MCF 10A (cell line): ENCODE results near the gene PRDM8. TPM values are rescaled to one million over a fixed set of nuclear protein-coding genes. Genes with fewer than 3 reads are reported as not detected.

ENCODE experiments used
- BruUV-seq: library from RNA; stranded (reverse); fragments of 400-500 nt; replicated peaks from 2 replicates; lab custom pipeline; 2021; lab: Mats Ljungman, UMichigan
- CTCF ChIA-PET: fragments of 300-600 bp; sonication (Branson Sonifier 250); formaldehyde crosslinking; extraction: SDS; loops from one replicate; lab custom pipeline; 2021; ENCODE audit warnings: antibody characterized with exemption, inconsistent platforms; lab: Yijun Ruan, JAX
- POLR2A ChIA-PET: fragments of 300-600, 350-650 bp; sonication (Branson Sonifier 250); formaldehyde crosslinking; extraction: SDS; loops from one replicate; lab custom pipeline; 2020; ENCODE audit warnings: antibody characterized with exemption, inconsistent platforms; lab: Yijun Ruan, JAX
- DNase-seq: peaks from one replicate; pipeline ENCODE4 v3.0.0-alpha.2; 2018; ENCODE audit not compliant: unreplicated experiment
- H3K27ac Mint-ChIP-seq: one replicate; pipeline ENCODE4 v1.8.0; 2022; ENCODE audit warnings: mild to moderate bottlenecking, low read depth, mixed read lengths; ENCODE audit not compliant: unreplicated experiment
- H3K27me3 Mint-ChIP-seq: one replicate; pipeline ENCODE4 v1.8.0; 2022; ENCODE audit warnings: mixed read lengths; ENCODE audit not compliant: insufficient read depth, unreplicated experiment
- H3K36me3 Mint-ChIP-seq: one replicate; pipeline ENCODE4 v1.8.0; 2022; ENCODE audit warnings: mild to moderate bottlenecking, moderate library complexity, mixed read lengths; ENCODE audit not compliant: insufficient read depth, unreplicated experiment
- H3K4me1 Mint-ChIP-seq: one replicate; pipeline ENCODE4 v1.8.0; 2022; ENCODE audit warnings: mixed read lengths; ENCODE audit not compliant: insufficient read depth, unreplicated experiment
- H3K4me3 Mint-ChIP-seq: one replicate; pipeline ENCODE4 v1.8.0; 2022; ENCODE audit warnings: mild to moderate bottlenecking, moderate library complexity, mixed read lengths; ENCODE audit not compliant: unreplicated experiment
- H3K9me3 Mint-ChIP-seq: one replicate; pipeline ENCODE4 v1.8.0; 2022; ENCODE audit warnings: mixed read lengths; ENCODE audit not compliant: unreplicated experiment
- intact Hi-C: fragments of 100-400 bp; cut with micrococcal nuclease; formaldehyde crosslinking; loops from 2 replicates; pipeline ENCODE4 v1.14.1; 2022
- total RNA-seq: library from RNA; stranded (reverse); gene quantifications from 2 replicates; pipeline ENCODE4 v1.2.3, GENCODE V29; 2022
- TF ChIP-seq, protein P1 (sequence below): fragments of 200-600 bp; IDR thresholded peaks from one replicate; pipeline ENCODE4 v1.8.0; 2022; ENCODE audit warnings: antibody characterized with exemption, mild to moderate bottlenecking; ENCODE audit not compliant: unreplicated experiment

PRDM8 gene
- total RNA-seq, 1 experiment from 2014 or later: 4.9 TPM

DNA sequence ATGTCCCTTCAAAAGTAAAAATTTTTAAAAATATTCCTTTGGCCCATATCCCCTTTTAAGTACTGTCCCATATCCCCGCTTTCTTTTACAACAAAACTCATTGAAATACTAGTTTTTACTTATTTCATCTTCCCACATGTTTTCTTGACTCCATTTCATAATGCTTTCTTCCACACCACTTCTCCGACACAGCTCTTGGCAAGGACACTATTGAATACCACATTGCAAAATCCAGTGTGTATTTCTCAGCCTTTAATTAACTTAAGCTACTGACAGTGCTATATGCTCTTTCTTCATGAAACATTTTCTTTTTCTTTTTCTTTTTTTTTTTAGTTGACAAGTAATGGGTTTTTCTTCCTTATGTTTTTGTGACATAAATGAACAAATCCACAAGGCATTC lies 28.8 kb downstream of the PRDM8 start:
- no peak for DNase-seq
- Mint-ChIP-seq H3K27ac (no peak overlapping the region), H3K9me3 (no peaks in the 10 kb centered on the region), H3K4me3 (no peak overlapping the region), H3K27me3 (no peaks in the 10 kb centered on the region), H3K4me1 (no peaks in the 10 kb centered on the region), H3K36me3 (no peaks in the 10 kb centered on the region)
- intact Hi-C loops: no loop called here
- BruUV-seq: no TSS peak
- POLR2A ChIA-PET: interaction anchor here (0.6 to 1.0 kb wide), 2 partner anchors 96 to 212 kb away, joined by 3 to 4 read pairs; no protein-coding TSS in a partner anchor
- CTCF ChIA-PET: interaction anchor here (0.8 to 2.7 kb wide), 2 partner anchors 12 to 97 kb away, joined by 3 to 13 read pairs; no protein-coding TSS in a partner anchor
- TF ChIP-seq, protein P1, sequence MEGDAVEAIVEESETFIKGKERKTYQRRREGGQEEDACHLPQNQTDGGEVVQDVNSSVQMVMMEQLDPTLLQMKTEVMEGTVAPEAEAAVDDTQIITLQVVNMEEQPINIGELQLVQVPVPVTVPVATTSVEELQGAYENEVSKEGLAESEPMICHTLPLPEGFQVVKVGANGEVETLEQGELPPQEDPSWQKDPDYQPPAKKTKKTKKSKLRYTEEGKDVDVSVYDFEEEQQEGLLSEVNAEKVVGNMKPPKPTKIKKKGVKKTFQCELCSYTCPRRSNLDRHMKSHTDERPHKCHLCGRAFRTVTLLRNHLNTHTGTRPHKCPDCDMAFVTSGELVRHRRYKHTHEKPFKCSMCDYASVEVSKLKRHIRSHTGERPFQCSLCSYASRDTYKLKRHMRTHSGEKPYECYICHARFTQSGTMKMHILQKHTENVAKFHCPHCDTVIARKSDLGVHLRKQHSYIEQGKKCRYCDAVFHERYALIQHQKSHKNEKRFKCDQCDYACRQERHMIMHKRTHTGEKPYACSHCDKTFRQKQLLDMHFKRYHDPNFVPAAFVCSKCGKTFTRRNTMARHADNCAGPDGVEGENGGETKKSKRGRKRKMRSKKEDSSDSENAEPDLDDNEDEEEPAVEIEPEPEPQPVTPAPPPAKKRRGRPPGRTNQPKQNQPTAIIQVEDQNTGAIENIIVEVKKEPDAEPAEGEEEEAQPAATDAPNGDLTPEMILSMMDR: no peak

DNA sequence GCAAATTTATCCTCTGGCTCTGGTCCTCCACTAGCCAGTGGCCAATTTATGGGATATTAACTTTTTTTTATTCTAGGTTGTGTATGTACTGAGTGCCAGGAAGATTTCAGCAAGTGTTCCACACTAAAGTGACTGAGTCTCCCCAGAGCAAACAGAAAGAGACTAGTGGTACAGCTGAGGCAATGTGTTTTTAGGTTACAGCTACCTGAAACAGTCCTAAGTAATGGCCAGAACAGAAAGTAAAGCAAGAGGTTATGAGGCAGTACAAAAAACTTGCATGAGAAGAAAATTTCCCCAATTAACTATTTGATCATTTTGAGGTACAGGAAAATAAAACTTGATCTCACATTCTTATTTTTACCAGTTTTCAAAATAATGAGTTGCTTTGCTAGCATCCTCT lies 31.2 kb downstream of the PRDM8 start:
- no peaks in the 10 kb centered on the region for H3K27me3 Mint-ChIP-seq
- CTCF ChIA-PET: interaction anchor here (0.5 to 0.7 kb wide), 2 partner anchors 23 to 1141 kb away, joined by 3 read pairs; no protein-coding TSS in a partner anchor
- no peaks in the 10 kb centered on the region for H3K9me3 Mint-ChIP-seq
- H3K36me3 Mint-ChIP-seq: no peaks in the 10 kb centered on the region
- no peaks in the 10 kb centered on the region for H3K4me1 Mint-ChIP-seq
- POLR2A ChIA-PET: no interaction called here
- no TSS peak for BruUV-seq
- no peak for DNase-seq
- TF ChIP-seq, protein P1: no peak
- no peak overlapping the region for H3K4me3 Mint-ChIP-seq
- H3K27ac Mint-ChIP-seq: no peak overlapping the region
- intact Hi-C loops: no loop called here

DNA sequence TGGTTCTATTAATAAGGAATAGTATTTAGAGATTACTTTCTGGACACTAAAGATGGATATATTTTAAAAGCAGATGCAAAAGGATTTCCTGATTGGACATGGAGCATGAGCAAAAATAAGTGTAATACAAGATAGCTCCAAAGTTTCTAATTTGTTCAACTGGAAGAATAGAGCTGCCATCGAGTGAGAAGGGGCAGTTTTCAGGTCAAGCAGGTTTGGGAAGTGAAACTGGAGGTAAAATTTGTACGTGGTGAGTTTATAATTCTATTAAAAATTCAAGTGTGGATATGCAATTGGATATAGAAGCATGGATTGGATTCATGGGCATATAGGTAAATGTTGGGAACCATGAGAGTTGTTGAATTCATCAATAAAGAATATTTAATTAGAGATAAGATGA lies 31.8 kb downstream of the PRDM8 start:
- Mint-ChIP-seq H3K27me3 (no peaks in the 10 kb centered on the region), H3K27ac (no peak overlapping the region), H3K4me1 (no peaks in the 10 kb centered on the region), H3K9me3 (no peaks in the 10 kb centered on the region), H3K4me3 (no peak overlapping the region), H3K36me3 (no peaks in the 10 kb centered on the region)
- intact Hi-C loops: no loop called here
- TF ChIP-seq, protein P1: no peak
- DNase-seq: no peak
- ChIA-PET POLR2A (no interaction called here), CTCF (interaction anchor here (0.7 to 1.2 kb wide), 4 partner anchors 94 to 1142 kb away, joined by 3 to 4 read pairs (median 3); no protein-coding TSS in a partner anchor)
- no TSS peak for BruUV-seq

DNA sequence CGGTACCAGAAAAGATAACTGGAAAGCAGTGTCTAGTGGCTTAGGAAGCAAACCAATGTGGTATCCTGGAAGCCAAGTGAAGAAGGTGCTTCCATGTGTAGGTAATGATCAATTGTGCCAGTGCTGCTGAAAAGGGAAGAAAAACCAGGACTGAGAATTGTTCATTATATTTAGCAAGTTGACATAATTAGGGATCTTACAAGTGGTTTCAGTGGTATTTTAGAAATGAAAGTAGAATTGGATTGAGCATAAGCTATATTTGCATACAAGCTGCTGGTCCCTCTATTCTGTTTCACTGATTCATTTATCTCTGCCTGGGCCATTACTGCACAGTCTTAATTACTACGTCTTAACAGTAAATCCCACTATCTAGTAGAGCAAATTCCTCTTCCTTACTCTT lies 32.3 kb downstream of the PRDM8 start:
- intact Hi-C loops: no loop called here
- no peaks in the 10 kb centered on the region for H3K4me1 Mint-ChIP-seq

More for the DNA sequence above, 32.3 kb downstream of the PRDM8 start:
- CTCF ChIA-PET: interaction anchor here (0.8 to 1.2 kb wide), 4 partner anchors 51 to 312 kb away, joined by 3 to 4 read pairs (median 3); no protein-coding TSS in a partner anchor
- H3K36me3 Mint-ChIP-seq: no peaks in the 10 kb centered on the region
- no peaks in the 10 kb centered on the region for H3K27me3 Mint-ChIP-seq
- H3K27ac Mint-ChIP-seq: no peak overlapping the region
- no TSS peak for BruUV-seq
- POLR2A ChIA-PET: no interaction called here
- H3K4me3 Mint-ChIP-seq: no peak overlapping the region
- TF ChIP-seq, protein P1: no peak
- no peaks in the 10 kb centered on the region for H3K9me3 Mint-ChIP-seq
- DNase-seq: no peak
